H1 (cell line): ENCODE results near the gene ANKFN1. TPM values are rescaled to one million over a fixed set of nuclear protein-coding genes. Genes with fewer than 3 reads are reported as not detected.

Experiments used
- CHD1 ChIP-seq: IDR thresholded peaks from 2 replicates; pipeline ENCODE4 v1.6.1; 2012; ENCODE audit warnings: low read depth, low read length, improper control_type of control experiment
- CHD7 ChIP-seq: fragments of 300-600 bp; sonication (generic); IDR thresholded peaks from 2 replicates; pipeline ENCODE4 v1.7.1; 2012; ENCODE audit warnings: low read length, moderate library complexity, mild to moderate bottlenecking, inconsistent platforms; ENCODE audit not compliant: insufficient replicate concordance
- CREB1 ChIP-seq: IDR thresholded peaks from 2 replicates; pipeline ENCODE4 v1.6.1; 2012; ENCODE audit warnings: inconsistent platforms
- PHF8 ChIP-seq: fragments of 200-600 bp; sonication (generic); conservative IDR thresholded peaks from 2 replicates; pipeline ENCODE4 v1.7.1; 2012; ENCODE audit warnings: low read depth, mild to moderate bottlenecking, inconsistent platforms, low read length, moderate library complexity
- POLR2AphosphoS5 ChIP-seq: IDR thresholded peaks from 2 replicates; pipeline ENCODE4 v1.6.1; 2011; ENCODE audit warnings: low read depth, low read length
- polyA plus RNA-seq, 7 experiments: library from polyadenylated mRNA; depleted of rRNA in 3 of 7; stranded (reverse) in 5 of 7; unstranded in 2 of 7; fragments of >200 nt in 5 of 7; fragments of 200-250 nt in 2 of 7; gene quantifications; 1 replicate in 5 of 7; 2 replicates in 1 of 7; 4 replicates in 1 of 7; pipeline versions ENCODE4 v1.2.1 to v1.2.3, GENCODE V29; 2011 to 2013; ENCODE audit warnings: missing spikeins in 2 of 7, mixed read lengths in 2 of 7
- total RNA-seq: library from RNA; stranded (reverse); fragmentation: NEBNext Ultra II Directional; extraction: Animal tissue kit (Norgen Biotek cat#: 25700); gene quantifications from 2 replicates; pipeline ENCODE4 v1.2.1, GENCODE V29; 2021

The ANKFN1 gene
- total and polyA plus RNA-seq, 2 of the 8 experiments (the other 6 are each of a cell fraction or from before 2014, with no cell fraction given), result not detected

DNA sequence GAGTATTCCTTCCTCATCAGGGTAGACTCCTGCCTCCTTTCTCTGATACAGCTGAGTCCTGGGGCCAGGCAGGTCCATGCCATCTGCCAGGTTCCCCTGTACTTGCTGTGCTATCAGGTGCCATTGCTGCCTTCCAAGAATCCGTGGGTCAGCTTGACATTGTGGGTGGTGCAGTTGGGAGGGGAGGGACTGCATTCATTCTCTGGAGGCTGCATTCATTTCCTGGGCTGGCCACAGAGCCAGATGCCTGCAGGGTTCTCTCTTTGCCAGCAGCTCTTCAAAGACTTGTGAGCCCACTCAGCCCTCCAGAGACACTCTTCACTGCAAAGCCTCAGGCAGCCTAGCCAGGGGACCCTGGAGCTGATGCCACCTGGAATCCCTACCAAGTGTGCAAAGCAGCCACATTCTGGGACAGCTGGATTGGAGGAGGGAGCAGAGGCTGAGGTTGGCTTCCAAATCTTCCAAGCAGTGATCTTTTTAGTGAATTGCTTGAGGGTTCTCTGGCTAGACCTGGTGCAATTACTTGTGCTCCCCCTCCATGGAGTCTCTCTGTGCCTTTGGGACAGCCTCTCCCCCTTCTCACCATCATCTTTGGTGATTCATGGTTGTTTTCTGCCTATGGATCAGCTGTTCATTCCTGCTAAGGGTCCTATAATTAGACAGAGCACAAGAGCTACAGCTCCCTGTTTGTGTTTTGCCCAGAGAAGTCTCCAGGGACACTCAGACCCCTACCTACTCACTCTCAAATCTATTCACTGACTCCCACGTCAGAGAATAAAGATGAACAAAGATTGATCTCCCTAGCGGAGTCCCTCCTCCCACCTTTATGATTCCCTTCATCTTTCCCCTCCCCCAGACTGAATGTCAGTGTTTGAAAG lies 20.9 kb downstream of the ANKFN1 start (continued):
- no peak for TF ChIP-seq CHD7
- no peak for TF ChIP-seq CREB1
- TF ChIP-seq POLR2AphosphoS5, result no peak
- no peak for TF ChIP-seq PHF8
- no peak for TF ChIP-seq CHD1
